ENCODE data around the gene UBE2B.

DNA sequence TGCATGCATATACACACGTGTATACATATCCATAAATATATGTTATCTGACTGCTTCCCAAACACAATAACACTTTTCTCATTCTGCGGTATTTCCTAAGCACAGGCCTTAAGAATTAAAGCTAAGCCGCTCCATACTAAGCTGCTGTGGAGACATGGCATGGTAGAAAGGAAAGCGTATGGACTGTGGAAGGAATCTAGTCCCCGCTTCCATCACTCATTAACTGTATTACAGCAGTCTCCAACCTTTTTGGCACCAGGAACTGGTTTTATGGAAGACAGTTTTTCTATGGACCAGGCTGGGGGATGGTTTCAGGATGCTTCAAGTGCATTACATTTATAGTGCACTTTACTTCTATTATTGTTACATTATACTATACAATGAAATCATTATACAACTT is 15.7 kb upstream of the UBE2B start:
- TF ChIP-seq ZNF274 (IDR thresholded peaks at IDR 0.05; ENCODE audit: low read depth, low read length) (no peak), SUZ12 (IDR thresholded peaks at IDR 0.05; ENCODE audit: extremely low read depth, insufficient read depth, insufficient read length) (no peak)
